ENCODE data around the gene ATP2B2.

GRCh38 chr3:10279384-10280176 is 225.8 kb downstream of the ATP2B2 start:
- TF ChIP-seq POLR2AphosphoS5 (IDR thresholded peaks at IDR 0.05; ENCODE audit: control insufficient read depth, insufficient read depth, low read depth, low read length) (no peak), TGIF2 (CRISPR knock-in tag; IDR thresholded peaks at IDR 0.05) (no peak), CTCF (IDR thresholded peaks at IDR 0.05 in 2 of 3, conservative IDR thresholded peaks at IDR 0.05 in 1 of 3; ENCODE audit: insufficient read depth in 2 of 3, low read depth in 1 of 3, low read length in 3 of 3) (no peak), PATZ1 (CRISPR knock-in tag; IDR thresholded peaks at IDR 0.05; ENCODE audit: borderline replicate concordance) (no peak), ZNF644 (tag; IDR thresholded peaks at IDR 0.05; ENCODE audit: low read depth) (no peak), PTRF (tag; IDR thresholded peaks at IDR 0.05) (no peak)
